H9 (cell line): ENCODE measurements around the gene KTN1. TPM values are rescaled to one million over a fixed set of nuclear protein-coding genes. Genes with fewer than 3 reads are reported as not detected.

Source experiments
- DNase-seq: peaks from one replicate; pipeline ENCODE4 v3.0.0-alpha.2; 2017
- H2AFZ ChIP-seq: one replicate; pipeline ENCODE4 v1.6.1; 2013; ENCODE audit warnings: mild to moderate bottlenecking, low read length, control low read depth, moderate library complexity
- H2AK5ac ChIP-seq: 2 replicates; pipeline ENCODE4 v1.6.1; 2013; ENCODE audit warnings: low read length, control low read depth, mixed read lengths; ENCODE audit not compliant: insufficient read length
- H2BK120ac ChIP-seq: one replicate; pipeline ENCODE4 v1.6.1; 2013; ENCODE audit warnings: low read depth, mild to moderate bottlenecking, low read length, control low read depth, inconsistent platforms; ENCODE audit not compliant: poor library complexity, severe bottlenecking
- H2BK12ac ChIP-seq: 2 replicates; pipeline ENCODE4 v1.6.1; 2013; ENCODE audit warnings: low read length, control low read depth, mixed read lengths, low read depth; ENCODE audit not compliant: insufficient read length
- H2BK15ac ChIP-seq: 2 replicates; pipeline ENCODE4 v1.6.1; 2013; ENCODE audit warnings: low read depth, low read length, control low read depth
- H2BK20ac ChIP-seq: one replicate; pipeline ENCODE4 v1.6.1; 2013; ENCODE audit warnings: low read depth, mild to moderate bottlenecking, low read length, control low read depth, inconsistent platforms; ENCODE audit not compliant: poor library complexity, severe bottlenecking
- H2BK5ac ChIP-seq: 2 replicates; pipeline ENCODE4 v1.6.1; 2013; ENCODE audit warnings: low read length, control low read depth, mixed read lengths; ENCODE audit not compliant: insufficient read length
- H3K14ac ChIP-seq: 2 replicates; pipeline ENCODE4 v1.6.1; 2013; ENCODE audit warnings: low read length, control low read depth; ENCODE audit not compliant: insufficient read depth
- H3K18ac ChIP-seq: 2 replicates; pipeline ENCODE4 v1.6.1; 2013; ENCODE audit warnings: low read depth, mild to moderate bottlenecking, mixed read lengths, low read length, control low read depth; ENCODE audit not compliant: insufficient read length
- H3K23ac ChIP-seq: 2 replicates; pipeline ENCODE4 v1.6.1; 2013; ENCODE audit warnings: low read length, control low read depth, mixed read lengths, low read depth; ENCODE audit not compliant: insufficient read length
- H3K23me2 ChIP-seq: 2 replicates; pipeline ENCODE4 v1.6.1; 2013; ENCODE audit warnings: low read depth, mild to moderate bottlenecking, mixed read lengths, low read length, control low read depth; ENCODE audit not compliant: insufficient read length, poor library complexity, severe bottlenecking
- H3K27ac ChIP-seq: 2 replicates; pipeline ENCODE4 v1.5.1; 2013; ENCODE audit warnings: low read length, control low read depth, mixed read lengths, low read depth; ENCODE audit not compliant: insufficient read length
- H3K27me3 ChIP-seq: 2 replicates; pipeline ENCODE4 v1.6.1; 2013; ENCODE audit warnings: low read length, control low read depth, inconsistent platforms; ENCODE audit not compliant: insufficient read depth
- H3K4ac ChIP-seq: 2 replicates; pipeline ENCODE4 v1.6.1; 2013; ENCODE audit warnings: low read depth, mild to moderate bottlenecking, control low read depth, inconsistent platforms, low read length, moderate library complexity
- H3K4me1 ChIP-seq: 2 replicates; pipeline ENCODE4 v1.6.1; 2013; ENCODE audit warnings: low read length, control low read depth, inconsistent platforms; ENCODE audit not compliant: insufficient read depth
- H3K4me2 ChIP-seq: 2 replicates; pipeline ENCODE4 v1.6.1; 2013; ENCODE audit warnings: low read length, control low read depth, mixed read lengths; ENCODE audit not compliant: insufficient read length, insufficient read depth
- H3K56ac ChIP-seq: 2 replicates; pipeline ENCODE4 v1.6.1; 2013; ENCODE audit warnings: low read depth, mild to moderate bottlenecking, mixed read lengths, low read length, control low read depth; ENCODE audit not compliant: insufficient read length
- H3K79me1 ChIP-seq: 2 replicates; pipeline ENCODE4 v1.6.1; 2013; ENCODE audit warnings: low read depth, mild to moderate bottlenecking, moderate library complexity, low read length, control low read depth, inconsistent platforms; ENCODE audit not compliant: insufficient read depth, poor library complexity, severe bottlenecking
- H3K79me2 ChIP-seq: 2 replicates; pipeline ENCODE4 v1.6.1; 2013; ENCODE audit warnings: low read length, control low read depth, inconsistent platforms; ENCODE audit not compliant: insufficient read depth
- H3K9ac ChIP-seq: 2 replicates; pipeline ENCODE4 v1.6.1; 2013; ENCODE audit warnings: low read length, control low read depth, mixed read lengths; ENCODE audit not compliant: insufficient read length; ENCODE audit errors: extremely low read depth
- H3K9me3 ChIP-seq: one replicate; pipeline ENCODE4 v1.6.1; 2013; ENCODE audit warnings: low read depth, low read length, inconsistent platforms; ENCODE audit not compliant: control insufficient read depth
- H3T11ph ChIP-seq: one replicate; pipeline ENCODE4 v1.6.1; 2013; ENCODE audit warnings: mild to moderate bottlenecking, low read length, control low read depth, inconsistent platforms
- H4K20me1 ChIP-seq: one replicate; pipeline ENCODE4 v1.6.1; 2013; ENCODE audit not compliant: control insufficient read depth, insufficient read length, insufficient read depth
- H4K5ac ChIP-seq: 2 replicates; pipeline ENCODE4 v1.6.1; 2013; ENCODE audit warnings: low read depth, mild to moderate bottlenecking, mixed read lengths, low read length, control low read depth; ENCODE audit not compliant: insufficient read length
- H4K8ac ChIP-seq: replicated peaks from 2 replicates; pipeline ENCODE4 v1.6.1; 2013; ENCODE audit warnings: low read length, control low read depth, mixed read lengths, low read depth; ENCODE audit not compliant: insufficient read length
- H4K91ac ChIP-seq: 2 replicates; pipeline ENCODE4 v1.6.1; 2013; ENCODE audit warnings: low read depth, mild to moderate bottlenecking, moderate library complexity, mixed read lengths, low read length, control low read depth; ENCODE audit not compliant: insufficient read length
- H3K27ac Mint-ChIP-seq, 3 experiments: 2 replicates in 2 of 3; 3 replicates in 1 of 3; pipeline ENCODE4 v1.8.0; 2020 to 2021; ENCODE audit warnings: mixed read lengths in 3 of 3, mild to moderate bottlenecking in 1 of 3, moderate library complexity in 1 of 3
- H3K27me3 Mint-ChIP-seq: 2 replicates; pipeline ENCODE4 v1.8.0; 2021; ENCODE audit warnings: low read depth, mild to moderate bottlenecking, moderate library complexity, mixed read lengths
- H3K36me3 Mint-ChIP-seq, 3 experiments: 2 replicates in 2 of 3; 3 replicates in 1 of 3; pipeline ENCODE4 v1.8.0; 2020 to 2021; ENCODE audit warnings: low read depth in 3 of 3, mixed read lengths in 3 of 3; ENCODE audit not compliant: insufficient read depth in 1 of 3
- H3K4me1 Mint-ChIP-seq, 2 experiments: 2 replicates each; pipeline ENCODE4 v1.8.0; 2020; ENCODE audit warnings: mixed read lengths in 2 of 2
- H3K4me3 Mint-ChIP-seq, 2 experiments: 2 replicates in 1 of 2; 3 replicates in 1 of 2; pipeline ENCODE4 v1.8.0; 2020 to 2021; ENCODE audit warnings: mild to moderate bottlenecking in 2 of 2, mixed read lengths in 2 of 2, moderate library complexity in 1 of 2
- H3K9me3 Mint-ChIP-seq, 2 experiments: 2 replicates in 1 of 2; 3 replicates in 1 of 2; pipeline ENCODE4 v1.8.0; 2020; ENCODE audit warnings: mild to moderate bottlenecking in 2 of 2, mixed read lengths in 2 of 2, moderate library complexity in 1 of 2
- total RNA-seq: library from RNA; stranded (reverse); gene quantifications from 2 replicates; pipeline ENCODE4 v1.2.1, GENCODE V29; 2021
- TF ChIP-seq, protein P1 (sequence below): fragments of 200-600 bp; sonication (generic); conservative IDR thresholded peaks from 3 replicates; pipeline ENCODE4 v1.8.0; 2021; ENCODE audit warnings: antibody characterized with exemption, mild to moderate bottlenecking

The KTN1 gene
- total RNA-seq, 1 experiment from 2014 or later = 128 TPM

DNA sequence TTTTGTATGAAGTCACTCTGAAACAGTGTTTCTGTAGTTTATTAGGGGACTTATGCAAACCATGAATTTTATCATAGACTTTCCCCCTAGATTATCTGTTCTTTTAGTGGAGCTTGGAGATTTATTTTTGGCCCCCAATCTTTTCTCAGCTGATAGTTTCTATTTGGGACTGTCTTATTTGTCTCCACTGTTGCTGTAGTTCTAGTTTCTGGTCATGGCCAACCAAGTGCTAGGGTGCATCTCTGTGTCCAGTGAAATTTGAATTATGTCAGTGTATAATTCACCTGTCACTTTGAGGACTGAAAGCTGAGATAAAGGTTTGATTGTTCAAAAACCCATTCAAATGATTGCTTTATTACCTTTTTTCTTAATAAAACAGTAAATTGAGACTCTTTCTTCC is 61.3 kb downstream of the KTN1 start:
- Histone ChIP-seq H2BK20ac (no peak overlapping the region), H3K23me2 (no peaks in the 10 kb centered on the region), H3K9ac (no peak overlapping the region), H3K4ac (no peak overlapping the region), H3K18ac (no peak overlapping the region), H3K23ac (no peak overlapping the region), H3K9me3 (no peaks in the 10 kb centered on the region), H3K79me1 (no peaks in the 10 kb centered on the region), H2BK120ac (no peak overlapping the region), H4K8ac (no peak overlapping the region), H4K20me1 (no peaks in the 10 kb centered on the region), H3K27me3 (no peaks in the 10 kb centered on the region), H4K91ac (no peak overlapping the region), H3T11ph (no peak overlapping the region), H3K79me2 (no peaks in the 10 kb centered on the region), H3K4me1 (peaks cover 2% of the 10 kb centered on the region; the same call in 1 of the 2 replicates), H2BK5ac (no peak overlapping the region), H2AFZ (no peak overlapping the region), H2BK15ac (no peak overlapping the region), H3K27ac (no peak overlapping the region), H3K14ac (no peak overlapping the region), H4K5ac (no peak overlapping the region), H2AK5ac (no peak overlapping the region), H3K56ac (no peak overlapping the region), H3K4me2 (no peak overlapping the region), H2BK12ac (no peak overlapping the region)
- H3K9me3 Mint-ChIP-seq = no peaks in the 10 kb centered on the region
- no peak overlapping the region for H3K27ac Mint-ChIP-seq
- H3K36me3 Mint-ChIP-seq = peaks cover 15 to 74% (median 63%) of the 10 kb centered on the region in 3 experiments; a peak in 6 of 7 replicates
- TF ChIP-seq, protein P1, sequence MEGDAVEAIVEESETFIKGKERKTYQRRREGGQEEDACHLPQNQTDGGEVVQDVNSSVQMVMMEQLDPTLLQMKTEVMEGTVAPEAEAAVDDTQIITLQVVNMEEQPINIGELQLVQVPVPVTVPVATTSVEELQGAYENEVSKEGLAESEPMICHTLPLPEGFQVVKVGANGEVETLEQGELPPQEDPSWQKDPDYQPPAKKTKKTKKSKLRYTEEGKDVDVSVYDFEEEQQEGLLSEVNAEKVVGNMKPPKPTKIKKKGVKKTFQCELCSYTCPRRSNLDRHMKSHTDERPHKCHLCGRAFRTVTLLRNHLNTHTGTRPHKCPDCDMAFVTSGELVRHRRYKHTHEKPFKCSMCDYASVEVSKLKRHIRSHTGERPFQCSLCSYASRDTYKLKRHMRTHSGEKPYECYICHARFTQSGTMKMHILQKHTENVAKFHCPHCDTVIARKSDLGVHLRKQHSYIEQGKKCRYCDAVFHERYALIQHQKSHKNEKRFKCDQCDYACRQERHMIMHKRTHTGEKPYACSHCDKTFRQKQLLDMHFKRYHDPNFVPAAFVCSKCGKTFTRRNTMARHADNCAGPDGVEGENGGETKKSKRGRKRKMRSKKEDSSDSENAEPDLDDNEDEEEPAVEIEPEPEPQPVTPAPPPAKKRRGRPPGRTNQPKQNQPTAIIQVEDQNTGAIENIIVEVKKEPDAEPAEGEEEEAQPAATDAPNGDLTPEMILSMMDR = no peak
- DNase-seq = no peak
- H3K4me3 Mint-ChIP-seq = no peak overlapping the region
- H3K27me3 Mint-ChIP-seq = no peaks in the 10 kb centered on the region
- H3K4me1 Mint-ChIP-seq = peaks cover 20 to 22% of the 10 kb centered on the region in 2 experiments
